SW 1271 (cell line): ENCODE results near the gene CREB5.
"Not testable (repeated sequence)": the region's sequence is repeated elsewhere in the genome, so short reads cannot be mapped to it uniquely, and the experiment has no call there.

Source experiments
- DNase-seq, 2 experiments: peaks; one replicate each; lab custom pipeline; 2025; lab: John Stamatoyannopoulos, UW

Gene CREB5

GRCh38 chr7:28582226-28582625 is 169.9 kb downstream of the CREB5 start:
- DNase-seq: no peak

- DNase-seq: no peak
These were observed 171.9 kb downstream of the CREB5 start for GRCh38 chr7:28584235-28584634.

GRCh38 chr7:28586736-28587135 is 174.4 kb downstream of the CREB5 start:
- no peak for DNase-seq

GRCh38 chr7:28587211-28587610 is 174.9 kb downstream of the CREB5 start:
- no peak for DNase-seq

- DNase-seq: no peak
These were observed 176.3 kb downstream of the CREB5 start for GRCh38 chr7:28588602-28589001.

- DNase-seq: no peak
These were observed 178.8 kb downstream of the CREB5 start for GRCh38 chr7:28591041-28591674.

GRCh38 chr7:28591725-28592349 is 179.5 kb downstream of the CREB5 start:
- DNase-seq: no peak

- DNase-seq: no peak
These were observed 180.5 kb downstream of the CREB5 start for GRCh38 chr7:28592861-28593260.

- DNase-seq: no peak
These were observed 182.8 kb downstream of the CREB5 start for GRCh38 chr7:28595076-28595475.

GRCh38 chr7:28595801-28596200 is 183.5 kb downstream of the CREB5 start:
- no peak for DNase-seq

- no peak for DNase-seq
These were observed 184.1 kb downstream of the CREB5 start for GRCh38 chr7:28596245-28596935.

GRCh38 chr7:28597284-28597683 is 185.0 kb downstream of the CREB5 start:
- DNase-seq: no peak

- DNase-seq: not testable (repeated sequence)
These were observed 185.7 kb downstream of the CREB5 start for GRCh38 chr7:28598037-28598436.

GRCh38 chr7:28598586-28598985 is 186.3 kb downstream of the CREB5 start:
- DNase-seq: no peak

- no peak for DNase-seq
These were observed 187.1 kb downstream of the CREB5 start for GRCh38 chr7:28599411-28599810.

- no peak for DNase-seq
These were observed 190.0 kb downstream of the CREB5 start for GRCh38 chr7:28602282-28602681.

GRCh38 chr7:28605427-28606085 is 193.2 kb downstream of the CREB5 start:
- no peak for DNase-seq

GRCh38 chr7:28606421-28606820 is 194.1 kb downstream of the CREB5 start:
- DNase-seq: no peak

- DNase-seq: no peak
These were observed 195.5 kb downstream of the CREB5 start for GRCh38 chr7:28607855-28608193.

GRCh38 chr7:28608237-28608656 is 195.9 kb downstream of the CREB5 start:
- DNase-seq: no peak

- no peak for DNase-seq
These were observed 196.4 kb downstream of the CREB5 start for GRCh38 chr7:28608731-28609130.

- DNase-seq: no peak
These were observed 197.3 kb downstream of the CREB5 start for GRCh38 chr7:28609608-28610007.

- not testable (repeated sequence) for DNase-seq
These were observed 199.1 kb downstream of the CREB5 start for GRCh38 chr7:28611399-28611897.
